ENCODE measurements around the gene SLC30A3. TPM values are rescaled to one million over a fixed set of nuclear protein-coding genes. Genes with fewer than 3 reads are reported as not detected.
A peak's percentile ranks its signal among the peaks of the same experiment; 100 is the strongest.
"Not testable (repeated sequence)": the region's sequence is repeated elsewhere in the genome, so short reads cannot be mapped to it uniquely, and the experiment has no call there.

Gene SLC30A3
- total RNA-seq, 3 donors from 2014 or later, result 0.12 TPM; not detected in 2

DNA sequence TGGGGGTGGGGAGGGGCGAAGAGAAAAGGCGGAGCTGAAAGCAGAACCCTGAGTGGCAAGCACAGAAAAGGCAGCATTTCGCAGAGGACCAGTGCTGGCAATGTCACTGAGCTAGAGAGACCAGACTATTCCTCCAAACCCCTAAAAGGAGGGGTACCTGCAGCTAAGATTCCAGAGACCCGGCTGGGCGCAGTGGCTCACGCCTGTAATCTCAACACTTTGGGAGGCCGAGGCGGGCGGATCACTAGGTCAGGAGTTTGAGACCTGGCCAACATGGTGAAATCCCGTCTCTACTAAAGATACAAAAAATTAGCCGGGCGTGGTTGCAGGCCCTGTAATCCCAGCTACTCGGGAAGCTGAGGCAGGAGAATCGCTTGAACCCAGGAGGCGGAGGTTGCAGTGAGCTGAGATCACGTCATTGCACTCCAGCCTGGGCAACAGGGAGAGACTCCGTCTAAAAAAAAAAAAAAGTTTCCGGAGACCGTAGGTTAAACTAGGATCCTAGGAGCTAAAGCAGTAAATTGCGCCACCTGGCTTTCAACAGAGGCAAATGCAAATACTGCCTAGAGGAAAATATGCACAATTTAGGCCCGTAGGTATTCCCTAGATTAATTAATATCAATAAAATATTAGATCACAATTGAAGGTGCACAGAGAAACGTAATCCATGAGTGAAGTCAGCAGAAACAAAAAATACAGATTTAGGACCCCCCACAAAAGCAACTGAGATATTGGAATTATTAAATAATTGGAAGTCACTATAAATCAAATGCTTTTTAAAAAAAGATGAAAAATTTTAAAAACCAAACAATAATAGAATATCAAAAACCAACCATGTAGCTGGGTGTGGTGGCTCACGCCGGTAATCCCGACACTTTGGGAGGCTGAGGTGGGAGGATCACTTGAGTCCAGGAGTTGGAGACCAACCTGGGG lies 40.5 kb upstream of the SLC30A3 start:
- Histone ChIP-seq H3K9me3 (no peaks in the 10 kb centered on the region), H3K4me3 (no peak overlapping the region), H3K36me3 (ENCODE audit: low read depth) (no peaks in the 10 kb centered on the region), H3K4me1 (ENCODE audit: low read depth) (peaks cover 11% of the 10 kb centered on the region)
- ATAC-seq (peak; percentile 88), DNase-seq (peak in 2 of 3 donors; percentile 48 to 54)
- TF ChIP-seq, protein P1, sequence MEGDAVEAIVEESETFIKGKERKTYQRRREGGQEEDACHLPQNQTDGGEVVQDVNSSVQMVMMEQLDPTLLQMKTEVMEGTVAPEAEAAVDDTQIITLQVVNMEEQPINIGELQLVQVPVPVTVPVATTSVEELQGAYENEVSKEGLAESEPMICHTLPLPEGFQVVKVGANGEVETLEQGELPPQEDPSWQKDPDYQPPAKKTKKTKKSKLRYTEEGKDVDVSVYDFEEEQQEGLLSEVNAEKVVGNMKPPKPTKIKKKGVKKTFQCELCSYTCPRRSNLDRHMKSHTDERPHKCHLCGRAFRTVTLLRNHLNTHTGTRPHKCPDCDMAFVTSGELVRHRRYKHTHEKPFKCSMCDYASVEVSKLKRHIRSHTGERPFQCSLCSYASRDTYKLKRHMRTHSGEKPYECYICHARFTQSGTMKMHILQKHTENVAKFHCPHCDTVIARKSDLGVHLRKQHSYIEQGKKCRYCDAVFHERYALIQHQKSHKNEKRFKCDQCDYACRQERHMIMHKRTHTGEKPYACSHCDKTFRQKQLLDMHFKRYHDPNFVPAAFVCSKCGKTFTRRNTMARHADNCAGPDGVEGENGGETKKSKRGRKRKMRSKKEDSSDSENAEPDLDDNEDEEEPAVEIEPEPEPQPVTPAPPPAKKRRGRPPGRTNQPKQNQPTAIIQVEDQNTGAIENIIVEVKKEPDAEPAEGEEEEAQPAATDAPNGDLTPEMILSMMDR (IDR thresholded peaks at IDR 0.05), result peak; percentile 59
- intact Hi-C loops (cut with DNase I, micrococcal nuclease), result no loop called here

DNA sequence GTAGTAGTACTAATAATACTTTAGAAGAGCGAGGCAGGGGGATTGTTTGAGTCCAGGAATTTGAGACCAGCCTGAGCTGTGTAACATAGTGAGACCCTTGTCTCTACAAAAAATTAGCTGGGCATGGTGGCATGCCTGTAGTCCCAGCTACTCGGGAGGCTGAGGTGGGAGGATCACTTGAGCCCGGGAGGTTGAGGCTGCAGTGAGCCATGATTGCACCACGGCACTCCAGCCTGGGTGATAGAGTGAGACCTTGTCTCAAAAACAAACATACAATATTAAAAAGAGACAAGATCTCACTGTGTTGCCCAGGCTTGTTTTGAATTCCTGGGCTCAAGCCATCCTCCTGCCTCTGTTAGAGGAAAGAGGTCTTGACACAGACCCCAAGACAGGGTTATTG lies 37.8 kb upstream of the SLC30A3 start:
- H3K4me3 ChIP-seq; ATAC-seq; H3K36me3 ChIP-seq (ENCODE audit: low read depth); DNase-seq; H3K9me3 ChIP-seq; intact Hi-C loops (cut with DNase I, micrococcal nuclease); H3K4me1 ChIP-seq (ENCODE audit: low read depth): not testable (repeated sequence)

DNA sequence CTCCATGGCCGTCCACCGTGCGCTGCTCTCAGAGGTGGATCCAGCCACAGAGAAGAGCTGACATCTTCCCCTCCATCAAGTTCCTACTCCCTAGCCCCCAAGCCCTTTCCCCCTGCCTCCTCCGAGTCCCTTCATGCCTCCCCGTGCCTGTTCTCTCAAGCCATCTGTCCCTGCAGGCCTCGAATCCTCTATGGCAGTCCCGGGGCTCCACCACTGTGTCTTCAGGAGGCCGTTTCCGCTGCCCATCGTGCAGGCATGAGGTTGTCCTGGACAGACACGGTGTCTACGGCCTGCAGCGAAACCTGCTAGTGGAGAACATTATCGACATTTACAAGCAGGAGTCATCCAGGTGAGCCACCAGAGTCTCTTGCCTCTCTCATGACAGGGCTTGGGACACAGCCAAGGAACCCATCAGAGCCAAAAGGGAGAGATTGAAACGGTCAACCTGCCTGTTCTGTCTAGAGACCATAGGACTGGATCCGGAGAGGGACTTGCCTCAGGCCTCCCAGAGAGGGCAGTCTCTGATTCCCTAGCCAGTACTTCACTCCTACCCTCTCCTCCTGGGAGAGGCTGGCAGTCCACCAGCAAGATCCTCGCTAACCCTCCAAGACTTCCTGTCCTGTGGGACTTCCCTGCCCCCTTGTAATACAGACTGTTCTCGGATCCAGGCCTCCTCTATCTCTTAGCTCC lies 35.7 kb upstream of the SLC30A3 start:
- TF ChIP-seq, protein P1 (IDR thresholded peaks at IDR 0.05), result no peak
- Histone ChIP-seq H3K4me1 (ENCODE audit: low read depth) (no peaks in the 10 kb centered on the region), H3K36me3 (ENCODE audit: low read depth) (no peaks in the 10 kb centered on the region), H3K9me3 (no peaks in the 10 kb centered on the region), H3K4me3 (no peak overlapping the region)
- intact Hi-C loops (cut with DNase I, micrococcal nuclease), result no loop called here
- ATAC-seq (no peak), DNase-seq (no peak)

DNA sequence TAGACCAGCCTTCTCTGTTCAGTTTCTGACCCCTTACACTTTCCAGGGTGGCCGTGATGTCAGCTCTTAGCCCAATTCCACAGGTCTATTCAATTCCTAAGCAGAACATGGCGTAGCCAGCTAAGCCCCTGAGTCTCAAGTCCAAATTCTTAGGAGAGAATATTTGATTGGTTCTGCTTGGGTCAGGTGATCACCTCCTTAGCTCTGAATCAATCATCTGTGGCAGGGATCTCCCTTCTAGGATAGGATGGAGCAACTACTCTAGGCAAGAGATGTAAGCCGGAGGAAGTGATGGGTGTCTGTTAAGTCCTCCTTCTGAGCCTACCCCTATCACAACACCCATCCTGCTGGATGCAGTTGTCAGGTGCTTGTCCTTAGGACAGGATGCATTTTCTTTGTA lies 34.3 kb upstream of the SLC30A3 start:
- TF ChIP-seq, protein P1 (IDR thresholded peaks at IDR 0.05), result no peak
- Histone ChIP-seq H3K9me3 (no peaks in the 10 kb centered on the region), H3K4me1 (ENCODE audit: low read depth) (no peaks in the 10 kb centered on the region), H3K4me3 (no peak overlapping the region), H3K36me3 (ENCODE audit: low read depth) (no peaks in the 10 kb centered on the region)
- ATAC-seq (no peak), DNase-seq (no peak)
- intact Hi-C loops (cut with DNase I, micrococcal nuclease), result no loop called here

DNA sequence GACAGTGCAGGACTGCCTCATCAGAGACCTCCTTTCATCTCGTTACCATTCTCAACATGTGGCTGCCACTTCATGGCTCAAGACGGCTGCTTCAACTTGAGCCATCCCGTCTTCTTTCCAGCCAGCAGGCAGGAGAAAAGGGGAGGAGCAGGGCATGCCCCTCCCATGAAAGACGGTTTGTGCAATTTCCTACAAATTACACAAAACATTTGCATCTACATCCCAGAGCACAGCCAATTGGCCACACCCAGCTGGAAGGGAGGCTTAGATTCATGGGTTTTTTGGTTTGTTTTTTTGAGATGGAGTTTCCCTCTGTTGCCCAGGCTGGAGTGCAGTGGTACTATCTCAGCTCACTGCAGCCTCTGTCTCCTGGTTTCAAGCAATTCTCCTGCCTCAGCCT lies 33.6 kb upstream of the SLC30A3 start:
- intact Hi-C loops (cut with DNase I, micrococcal nuclease), result no loop called here
- Histone ChIP-seq H3K4me1 (ENCODE audit: low read depth) (no peaks in the 10 kb centered on the region), H3K9me3 (no peaks in the 10 kb centered on the region), H3K4me3 (no peak overlapping the region), H3K36me3 (ENCODE audit: low read depth) (no peaks in the 10 kb centered on the region)
- no peak for DNase-seq
- TF ChIP-seq, protein P1 (IDR thresholded peaks at IDR 0.05), result no peak
- no peak for ATAC-seq

DNA sequence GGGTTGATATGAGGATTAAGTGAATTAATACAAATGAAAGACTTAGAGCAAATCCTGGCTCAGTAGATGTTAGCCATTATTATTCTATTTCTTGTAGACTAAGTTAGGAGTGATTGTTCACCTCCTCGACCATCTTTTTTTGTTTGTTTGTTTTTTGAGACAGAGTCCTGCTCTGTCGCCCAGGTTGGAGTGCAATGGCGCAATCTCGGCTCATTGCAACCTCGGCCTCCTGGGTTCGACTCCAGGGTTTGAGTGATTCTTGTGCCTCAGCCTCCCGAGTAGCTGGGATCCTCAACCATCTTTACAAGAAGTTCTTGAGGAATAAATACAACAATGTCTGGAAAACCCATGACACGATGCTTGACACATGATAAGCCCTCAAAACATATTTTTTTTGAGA lies 32.1 kb upstream of the SLC30A3 start:
- intact Hi-C loops (cut with DNase I, micrococcal nuclease), result no loop called here
- no peak for ATAC-seq

More for the DNA sequence above, 32.1 kb upstream of the SLC30A3 start:
- H3K4me3 ChIP-seq, result no peak overlapping the region
- TF ChIP-seq, protein P1 (IDR thresholded peaks at IDR 0.05), result no peak
- DNase-seq, result no peak
- no peaks in the 10 kb centered on the region for H3K36me3 ChIP-seq (ENCODE audit: low read depth)
- no peaks in the 10 kb centered on the region for H3K9me3 ChIP-seq
- no peaks in the 10 kb centered on the region for H3K4me1 ChIP-seq (ENCODE audit: low read depth)

Data from mucosa of descending colon (tissue), 3 donors.